Suprapubic skin (tissue), 4 donors: ENCODE measurements around the gene OR1B1. TPM values are rescaled to one million over a fixed set of nuclear protein-coding genes. Genes with fewer than 3 reads are reported as not detected.
"Not testable (repeated sequence)": the region's sequence is repeated elsewhere in the genome, so short reads cannot be mapped to it uniquely, and the experiment has no call there.

ENCODE experiments used
- DNase-seq, 2 donors: peaks; one replicate each; pipeline ENCODE4 v3.0.0-alpha.2; 2019; ENCODE audit warnings: low spot score in 2 of 2
- H3K27ac ChIP-seq: fragments of 200-600 bp; sonication (generic); one replicate; pipeline ENCODE4 v1.5.1; 2019
- H3K27me3 ChIP-seq: fragments of 200-600 bp; sonication (generic); one replicate; pipeline ENCODE4 v1.5.1; 2019
- H3K36me3 ChIP-seq: fragments of 200-600 bp; sonication (generic); one replicate; pipeline ENCODE4 v1.5.1; 2019
- H3K4me1 ChIP-seq: fragments of 200-600 bp; sonication (generic); one replicate; pipeline ENCODE4 v1.5.1; 2019
- H3K4me3 ChIP-seq: fragments of 200-600 bp; sonication (generic); one replicate; pipeline ENCODE4 v1.5.1; 2019; ENCODE audit warnings: mild to moderate bottlenecking
- H3K9me3 ChIP-seq: fragments of 200-600 bp; sonication (generic); one replicate; pipeline ENCODE4 v1.5.1; 2019
- CTCF ChIP-seq, 2 donors: fragments of 200-600 bp in 1 of 2; fragments of 450-650 bp in 1 of 2; sonication (generic) in 1 of 2; IDR thresholded peaks; one replicate each; pipeline ENCODE4 v1.5.1; 2016 to 2019; ENCODE audit warnings: antibody characterized with exemption in 2 of 2, mild to moderate bottlenecking in 1 of 2, moderate library complexity in 1 of 2
- EP300 ChIP-seq: sonication (generic); formaldehyde crosslinking; IDR thresholded peaks from one replicate; pipeline ENCODE4 v1.6.1; 2017; ENCODE audit warnings: antibody characterized with exemption
- POLR2A ChIP-seq, 2 donors: fragments of 450-650 bp; IDR thresholded peaks; one replicate each; pipeline ENCODE4 v1.6.1; 2017; ENCODE audit warnings: antibody characterized with exemption in 2 of 2, mild to moderate bottlenecking in 2 of 2, moderate library complexity in 2 of 2
- POLR2AphosphoS5 ChIP-seq, 3 donors: sonication (generic); formaldehyde crosslinking; IDR thresholded peaks; one replicate each; pipeline ENCODE4 v1.6.1; 2017; ENCODE audit warnings: antibody characterized with exemption in 3 of 3
- WGBS: methylation state at CpG from one replicate; pipeline ENCODE4 v1.1.5; 2018; 5-methylcytosine and 5-hydroxymethylcytosine counted together
- total RNA-seq, 4 donors: library from RNA; depleted of rRNA; stranded (reverse); fragments of >200 nt; gene quantifications; one replicate each; pipeline ENCODE4 v1.1.0, GENCODE V29; 2016

OR1B1 gene
- total RNA-seq, 4 donors from 2014 or later: 2.6 TPM; not detected in 3

- WGBS: 40% methylated on average over 2 of the region's 2 CpGs
- Histone ChIP-seq H3K27ac (no peak overlapping the region), H3K4me3 (no peak overlapping the region), H3K4me1 (no peaks in the 10 kb centered on the region), H3K9me3 (no peaks in the 10 kb centered on the region), H3K36me3 (no peaks in the 10 kb centered on the region), H3K27me3 (no peaks in the 10 kb centered on the region)
- TF ChIP-seq EP300 (no peak), POLR2AphosphoS5 (IDR thresholded peaks at IDR 0.05) (no peak), POLR2A (IDR thresholded peaks at IDR 0.05) (no peak), CTCF (IDR thresholded peaks at IDR 0.05) (no peak)
- DNase-seq: no peak
Measured at GRCh38 chr9:122642226-122642625, 15.2 kb downstream of the OR1B1 start.

GRCh38 chr9:122619996-122620395, 37.4 kb downstream of the OR1B1 start:
- no peak for TF ChIP-seq POLR2AphosphoS5 (IDR thresholded peaks at IDR 0.05)
- no peak for TF ChIP-seq EP300
- TF ChIP-seq POLR2A (IDR thresholded peaks at IDR 0.05): no peak
- TF ChIP-seq CTCF (IDR thresholded peaks at IDR 0.05): no peak
- no peaks in the 10 kb centered on the region for H3K9me3 ChIP-seq
- no peak overlapping the region for H3K4me3 ChIP-seq
- H3K4me1 ChIP-seq: no peaks in the 10 kb centered on the region
- no peak overlapping the region for H3K27ac ChIP-seq
- 74% methylated on average over 7 of the region's 7 CpGs for WGBS
- no peaks in the 10 kb centered on the region for H3K36me3 ChIP-seq
- no peaks in the 10 kb centered on the region for H3K27me3 ChIP-seq
- DNase-seq: no peak

- TF ChIP-seq EP300: no peak
- H3K27me3 ChIP-seq: no peaks in the 10 kb centered on the region
- no peak within 1 kb of the TSS for H3K27ac ChIP-seq
- 73% methylated on average over 1 of the region's 1 CpG for WGBS
- H3K36me3 ChIP-seq: no peaks in the 10 kb centered on the region
- H3K4me1 ChIP-seq: no peaks in the 10 kb centered on the region
- no peak within 1 kb of the TSS for H3K4me3 ChIP-seq
- no peaks in the 10 kb centered on the region for H3K9me3 ChIP-seq
- DNase-seq: no peak
Measured at GRCh38 chr9:122614362-122614761, 43.1 kb downstream of the OR1B1 start, which contains the start of gene OR1Q1. OR1Q1 (plus strand) TSS chr9:122614738; CDS start chr9:122614738, 0 bp downstream.

- Histone ChIP-seq H3K9me3 (no peaks in the 10 kb centered on the region), H3K4me3 (no peak overlapping the region), H3K27ac (no peak overlapping the region), H3K36me3 (no peaks in the 10 kb centered on the region), H3K27me3 (no peaks in the 10 kb centered on the region), H3K4me1 (no peaks in the 10 kb centered on the region)
- 65% methylated on average over 4 of the region's 4 CpGs for WGBS
- no peak for TF ChIP-seq CTCF (IDR thresholded peaks at IDR 0.05)
- TF ChIP-seq POLR2AphosphoS5 (IDR thresholded peaks at IDR 0.05): no peak
- TF ChIP-seq EP300: no peak
- TF ChIP-seq POLR2A (IDR thresholded peaks at IDR 0.05): no peak
- DNase-seq: no peak
Measured at GRCh38 chr9:122609804-122610203, 47.6 kb downstream of the OR1B1 start.

GRCh38 chr9:122606587-122606986, 50.8 kb downstream of the OR1B1 start:
- no peak overlapping the region for H3K27ac ChIP-seq
- no peaks in the 10 kb centered on the region for H3K36me3 ChIP-seq
- no peak for DNase-seq
- H3K4me3 ChIP-seq: no peak overlapping the region
- H3K27me3 ChIP-seq: no peaks in the 10 kb centered on the region
- 100% methylated on average over 1 of the region's 1 CpG for WGBS
- H3K4me1 ChIP-seq: no peaks in the 10 kb centered on the region
- H3K9me3 ChIP-seq: no peaks in the 10 kb centered on the region
- TF ChIP-seq EP300: no peak
- no peak for TF ChIP-seq POLR2A (IDR thresholded peaks at IDR 0.05)
- TF ChIP-seq POLR2AphosphoS5 (IDR thresholded peaks at IDR 0.05): no peak
- no peak for TF ChIP-seq CTCF (IDR thresholded peaks at IDR 0.05)

- 25% methylated on average over 1 of the region's 1 CpG for WGBS
- Histone ChIP-seq H3K27me3 (no peaks in the 10 kb centered on the region), H3K36me3 (no peaks in the 10 kb centered on the region), H3K9me3 (no peaks in the 10 kb centered on the region), H3K4me3 (no peak overlapping the region), H3K27ac (no peak overlapping the region), H3K4me1 (no peaks in the 10 kb centered on the region)
- TF ChIP-seq EP300: no peak
- no peak for TF ChIP-seq CTCF (IDR thresholded peaks at IDR 0.05)
- TF ChIP-seq POLR2AphosphoS5 (IDR thresholded peaks at IDR 0.05): no peak
- no peak for TF ChIP-seq POLR2A (IDR thresholded peaks at IDR 0.05)
- no peak for DNase-seq
Measured at GRCh38 chr9:122605691-122606090, 51.7 kb downstream of the OR1B1 start.

GRCh38 chr9:122583284-122583683, 74.1 kb downstream of the OR1B1 start, which contains the start of gene OR1L8:
OR1L8 (minus strand) TSS chr9:122583384; CDS start chr9:122568477, 14,907 bp downstream.
- DNase-seq: not testable (repeated sequence)
- WGBS: 90% methylated on average over 8 of the region's 8 CpGs

More at GRCh38 chr9:122583284-122583683, 74.1 kb downstream of the OR1B1 start, which contains the start of gene OR1L8:
- H3K36me3 ChIP-seq, H3K4me1 ChIP-seq, H3K9me3 ChIP-seq, H3K27ac ChIP-seq, H3K27me3 ChIP-seq, H3K4me3 ChIP-seq: not testable (repeated sequence)
